HEK293 (cell line): ENCODE data around the gene SLIT1.

ENCODE experiments used
- CTCF ChIA-PET: fragments of 350-600 bp; formaldehyde crosslinking; extraction: SDS; loops from one replicate; lab custom pipeline; 2021; ENCODE audit warnings: antibody characterized with exemption; lab: Yijun Ruan, JAX
- POLR2A ChIA-PET: fragments of 300-600 bp; formaldehyde crosslinking; extraction: SDS; loops from one replicate; lab custom pipeline; 2020; ENCODE audit warnings: antibody characterized with exemption, inconsistent platforms; lab: Yijun Ruan, JAX
- H3K27ac ChIP-seq: fragments of 200-500 bp; sonication (Bioruptor generic); 2 replicates; pipeline ENCODE4 v1.5.1; 2014; ENCODE audit warnings: low read depth, low read length, control low read depth, inconsistent platforms; ENCODE audit errors: extremely low read depth
- H3K36me3 ChIP-seq, 2 experiments: fragments of 200-500 bp in 1 of 2; sonication (Bioruptor generic) in 1 of 2; 1 replicate in 1 of 2; 2 replicates in 1 of 2; pipeline ENCODE4 v1.5.1; 2014 to 2017; ENCODE audit warnings: inconsistent platforms in 2 of 2, low read length in 2 of 2; ENCODE audit not compliant: control insufficient read depth in 2 of 2, insufficient read depth in 1 of 2
- H3K4me1 ChIP-seq: fragments of 200-500 bp; sonication (Bioruptor generic); 2 replicates; pipeline ENCODE4 v1.5.1; 2014; ENCODE audit warnings: mild to moderate bottlenecking, low read length, inconsistent platforms; ENCODE audit not compliant: control insufficient read depth, insufficient read depth
- H3K4me3 ChIP-seq: 2 replicates; pipeline ENCODE4 v1.5.1; 2011; ENCODE audit warnings: low read depth, mild to moderate bottlenecking, control low read depth, low read length, moderate library complexity
- H3K9me3 ChIP-seq: fragments of 200-500 bp; sonication (Bioruptor generic); 2 replicates; pipeline ENCODE4 v1.5.1; 2014; ENCODE audit warnings: low read depth, low read length, inconsistent platforms; ENCODE audit not compliant: control insufficient read depth, insufficient read depth
- CTCF ChIP-seq: fragments of 450-650 bp; formaldehyde crosslinking; IDR thresholded peaks from 2 replicates; pipeline ENCODE4 v1.5.1; 2016; ENCODE audit warnings: missing biosample characterization, missing genetic modification characterization
- KLF10 ChIP-seq: fragments of 450-650 bp; IDR thresholded peaks from 2 replicates; pipeline ENCODE4 v1.5.1; 2018; ENCODE audit warnings: missing biosample characterization, mild to moderate bottlenecking, missing genetic modification characterization
- KLF9 ChIP-seq: fragments of 450-650 bp; formaldehyde crosslinking; IDR thresholded peaks from 2 replicates; pipeline ENCODE4 v1.5.1; 2016; ENCODE audit warnings: missing biosample characterization, missing genetic modification characterization, low read depth
- PRDM10 ChIP-seq: fragments of 450-650 bp; formaldehyde crosslinking; IDR thresholded peaks from 2 replicates; pipeline ENCODE4 v1.5.1; 2016; ENCODE audit warnings: missing biosample characterization, missing genetic modification characterization
- PRDM4 ChIP-seq: fragments of 450-650 bp; formaldehyde crosslinking; IDR thresholded peaks from 2 replicates; pipeline ENCODE4 v1.5.1; 2017; ENCODE audit warnings: missing biosample characterization, missing genetic modification characterization
- RBAK ChIP-seq: fragments of 450-650 bp; formaldehyde crosslinking; IDR thresholded peaks from 2 replicates; pipeline ENCODE4 v1.5.1; 2016; ENCODE audit warnings: missing biosample characterization, missing genetic modification characterization
- REPIN1 ChIP-seq: fragments of 450-650 bp; formaldehyde crosslinking; IDR thresholded peaks from 2 replicates; pipeline ENCODE4 v1.5.1; 2017; ENCODE audit warnings: missing biosample characterization, missing genetic modification characterization, low read depth
- TRIM28 ChIP-seq: IDR thresholded peaks from 2 replicates; pipeline ENCODE4 v1.6.1; 2011; ENCODE audit warnings: low read length, control low read depth, borderline replicate concordance
- ZIC2 ChIP-seq: fragments of 450-650 bp; formaldehyde crosslinking; IDR thresholded peaks from 2 replicates; pipeline ENCODE4 v1.5.1; 2016; ENCODE audit warnings: missing biosample characterization, missing genetic modification characterization
- ZNF202 ChIP-seq: fragments of 450-650 bp; formaldehyde crosslinking; IDR thresholded peaks from 2 replicates; pipeline ENCODE4 v1.5.1; 2016; ENCODE audit warnings: missing biosample characterization, missing genetic modification characterization, borderline replicate concordance
- ZNF221 ChIP-seq: fragments of 450-650 bp; formaldehyde crosslinking; IDR thresholded peaks from 2 replicates; pipeline ENCODE4 v1.5.1; 2017; ENCODE audit warnings: missing biosample characterization, missing genetic modification characterization, borderline replicate concordance
- ZNF292 ChIP-seq: fragments of 450-650 bp; formaldehyde crosslinking; IDR thresholded peaks from 2 replicates; pipeline ENCODE4 v1.5.1; 2016; ENCODE audit warnings: low read depth, missing biosample characterization, missing genetic modification characterization, borderline replicate concordance
- ZNF354C ChIP-seq: fragments of 450-650 bp; formaldehyde crosslinking; IDR thresholded peaks from 2 replicates; pipeline ENCODE4 v1.5.1; 2016; ENCODE audit warnings: missing biosample characterization, missing genetic modification characterization, low read depth, borderline replicate concordance
- ZNF394 ChIP-seq: fragments of 450-650 bp; formaldehyde crosslinking; IDR thresholded peaks from 2 replicates; pipeline ENCODE4 v1.5.1; 2016; ENCODE audit warnings: missing biosample characterization, missing genetic modification characterization, mild to moderate bottlenecking, moderate library complexity, borderline replicate concordance
- ZNF416 ChIP-seq: fragments of 450-650 bp; formaldehyde crosslinking; IDR thresholded peaks from 2 replicates; pipeline ENCODE4 v1.5.1; 2016; ENCODE audit warnings: missing biosample characterization, missing genetic modification characterization
- ZNF707 ChIP-seq: fragments of 450-650 bp; formaldehyde crosslinking; IDR thresholded peaks from 2 replicates; pipeline ENCODE4 v1.5.1; 2016; ENCODE audit warnings: missing biosample characterization, missing genetic modification characterization
- TF ChIP-seq, protein P1 (sequence below): fragments of 450-650 bp; formaldehyde crosslinking; IDR thresholded peaks from 2 replicates; pipeline ENCODE4 v1.5.1; 2017; ENCODE audit warnings: missing biosample characterization, missing genetic modification characterization
- TF ChIP-seq, protein P2 (sequence below): fragments of 450-650 bp; formaldehyde crosslinking; IDR thresholded peaks from 2 replicates; pipeline ENCODE4 v1.5.1; 2016; ENCODE audit warnings: missing biosample characterization, missing genetic modification characterization, low read depth

Gene SLIT1

GRCh38 chr10:97150013-97150595 is 35.7 kb downstream of the SLIT1 start (continued):
- TF ChIP-seq ZNF416 (tag by site-specific recombination): no peak
- TF ChIP-seq ZNF292: no peak

- Histone ChIP-seq H3K27ac (no peak overlapping the region), H3K36me3 (no peaks in the 10 kb centered on the region), H3K4me3 (no peak overlapping the region), H3K9me3 (no peaks in the 10 kb centered on the region), H3K4me1 (no peaks in the 10 kb centered on the region)
- ChIA-PET CTCF (interaction anchor here (0.6 to 1.0 kb wide), 2 partner anchors 10 to 77 kb away, joined by 3 read pairs; no protein-coding TSS in a partner anchor), POLR2A (no interaction called here)
- TF ChIP-seq, protein P1, sequence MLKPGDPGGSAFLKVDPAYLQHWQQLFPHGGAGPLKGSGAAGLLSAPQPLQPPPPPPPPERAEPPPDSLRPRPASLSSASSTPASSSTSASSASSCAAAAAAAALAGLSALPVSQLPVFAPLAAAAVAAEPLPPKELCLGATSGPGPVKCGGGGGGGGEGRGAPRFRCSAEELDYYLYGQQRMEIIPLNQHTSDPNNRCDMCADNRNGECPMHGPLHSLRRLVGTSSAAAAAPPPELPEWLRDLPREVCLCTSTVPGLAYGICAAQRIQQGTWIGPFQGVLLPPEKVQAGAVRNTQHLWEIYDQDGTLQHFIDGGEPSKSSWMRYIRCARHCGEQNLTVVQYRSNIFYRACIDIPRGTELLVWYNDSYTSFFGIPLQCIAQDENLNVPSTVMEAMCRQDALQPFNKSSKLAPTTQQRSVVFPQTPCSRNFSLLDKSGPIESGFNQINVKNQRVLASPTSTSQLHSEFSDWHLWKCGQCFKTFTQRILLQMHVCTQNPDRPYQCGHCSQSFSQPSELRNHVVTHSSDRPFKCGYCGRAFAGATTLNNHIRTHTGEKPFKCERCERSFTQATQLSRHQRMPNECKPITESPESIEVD (tag by site-specific recombination): no peak
- no peak for TF ChIP-seq ZNF202 (tag by site-specific recombination)
- TF ChIP-seq RBAK: no peak
- TF ChIP-seq ZNF707: no peak
- TF ChIP-seq ZIC2 (tag by site-specific recombination): 0 out of 2 replicates have a peak, but pooled peaks have one; percentile 14
Measured at GRCh38 chr10:97149079-97149531, 36.7 kb downstream of the SLIT1 start.

- POLR2A ChIA-PET: no interaction called here
- H3K4me3 ChIP-seq: no peak overlapping the region
- H3K27ac ChIP-seq: no peak overlapping the region
- no peaks in the 10 kb centered on the region for H3K4me1 ChIP-seq
- TF ChIP-seq KLF9 (no peak), PRDM10 (tag by site-specific recombination) (no peak), TRIM28 (no peak)
- CTCF ChIA-PET: no interaction called here
- no peaks in the 10 kb centered on the region for H3K9me3 ChIP-seq
- no peaks in the 10 kb centered on the region for H3K36me3 ChIP-seq
Measured at GRCh38 chr10:97144297-97144696, 41.5 kb downstream of the SLIT1 start.

DNA sequence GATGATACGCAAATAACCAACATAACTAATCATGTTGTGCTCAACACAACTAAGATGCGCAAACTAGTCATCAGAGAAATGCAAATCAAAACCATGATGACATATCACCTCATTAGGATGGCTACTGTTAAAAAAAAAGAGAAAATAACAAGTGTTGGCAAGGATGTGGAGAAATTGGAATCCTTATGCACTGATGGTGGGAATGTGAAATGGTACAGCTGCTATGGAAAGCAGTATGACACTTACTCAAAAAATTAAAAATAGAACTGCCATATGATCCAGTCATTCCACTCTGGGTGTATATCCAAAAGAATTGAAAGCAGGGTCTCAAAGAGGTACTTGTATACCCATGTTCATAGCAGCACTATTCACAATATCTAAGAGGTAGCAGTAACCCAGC is 42.9 kb downstream of the SLIT1 start:
- CTCF ChIA-PET: interaction anchor here (1.3 kb wide), 1 partner anchor 70 kb away, joined by 3 read pairs; no protein-coding TSS in a partner anchor
- Histone ChIP-seq H3K27ac (no peak overlapping the region), H3K36me3 (no peaks in the 10 kb centered on the region), H3K4me3 (no peak overlapping the region), H3K4me1 (no peaks in the 10 kb centered on the region), H3K9me3 (no peaks in the 10 kb centered on the region)
- POLR2A ChIA-PET: no interaction called here
- TF ChIP-seq ZNF394 (tag by site-specific recombination) (no peak), ZNF221 (tag by site-specific recombination) (no peak), CTCF (tag by site-specific recombination) (no peak), ZNF354C (tag by site-specific recombination) (no peak), PRDM4 (tag by site-specific recombination) (no peak), REPIN1 (tag by site-specific recombination) (no peak), KLF10 (tag by site-specific recombination) (no peak)
- TF ChIP-seq, protein P2, sequence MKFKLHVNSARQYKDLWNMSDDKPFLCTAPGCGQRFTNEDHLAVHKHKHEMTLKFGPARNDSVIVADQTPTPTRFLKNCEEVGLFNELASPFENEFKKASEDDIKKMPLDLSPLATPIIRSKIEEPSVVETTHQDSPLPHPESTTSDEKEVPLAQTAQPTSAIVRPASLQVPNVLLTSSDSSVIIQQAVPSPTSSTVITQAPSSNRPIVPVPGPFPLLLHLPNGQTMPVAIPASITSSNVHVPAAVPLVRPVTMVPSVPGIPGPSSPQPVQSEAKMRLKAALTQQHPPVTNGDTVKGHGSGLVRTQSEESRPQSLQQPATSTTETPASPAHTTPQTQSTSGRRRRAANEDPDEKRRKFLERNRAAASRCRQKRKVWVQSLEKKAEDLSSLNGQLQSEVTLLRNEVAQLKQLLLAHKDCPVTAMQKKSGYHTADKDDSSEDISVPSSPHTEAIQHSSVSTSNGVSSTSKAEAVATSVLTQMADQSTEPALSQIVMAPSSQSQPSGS (tag by site-specific recombination): no peak
